GM21786 (cell line): ENCODE results near the gene TRIM15.

ENCODE experiments used
- ATAC-seq: cut with Tn5 transposase; IDR thresholded peaks from one replicate; pipeline ENCODE4 v1.9.1; 2021; ENCODE audit not compliant: unreplicated experiment

The TRIM15 gene

GRCh38 chr6:30145818-30146217, 17.5 kb upstream of the TRIM15 start:
- no peak for ATAC-seq

GRCh38 chr6:30147096-30147495, 16.2 kb upstream of the TRIM15 start:
- ATAC-seq, result no peak

- ATAC-seq, result no peak
Observed at GRCh38 chr6:30149234-30149633, 14.1 kb upstream of the TRIM15 start.

GRCh38 chr6:30149858-30150550, 13.3 kb upstream of the TRIM15 start:
- ATAC-seq, result no peak

- ATAC-seq, result no peak
Observed at GRCh38 chr6:30150671-30151395, 12.5 kb upstream of the TRIM15 start.

GRCh38 chr6:30151580-30151979, 11.8 kb upstream of the TRIM15 start:
- no peak for ATAC-seq

- no peak for ATAC-seq
Observed at GRCh38 chr6:30152016-30152673, 11.2 kb upstream of the TRIM15 start.

GRCh38 chr6:30152910-30153610, 10.3 kb upstream of the TRIM15 start:
- no peak for ATAC-seq

- ATAC-seq, result no peak
Observed at GRCh38 chr6:30154061-30154460, 9.3 kb upstream of the TRIM15 start.

- ATAC-seq, result no peak
Observed at GRCh38 chr6:30154709-30155519, 8.4 kb upstream of the TRIM15 start.

GRCh38 chr6:30155520-30156261, 7.7 kb upstream of the TRIM15 start:
- no peak for ATAC-seq

GRCh38 chr6:30156262-30156599, 7.1 kb upstream of the TRIM15 start:
- ATAC-seq, result no peak

- no peak for ATAC-seq
Observed at GRCh38 chr6:30156774-30157173, 6.6 kb upstream of the TRIM15 start.

GRCh38 chr6:30157581-30157980, 5.8 kb upstream of the TRIM15 start:
- no peak for ATAC-seq

- ATAC-seq, result no peak
Observed at GRCh38 chr6:30157999-30158398, 5.3 kb upstream of the TRIM15 start.

- ATAC-seq, result no peak
Observed at GRCh38 chr6:30158475-30159040, 4.8 kb upstream of the TRIM15 start.

- ATAC-seq, result no peak
Observed at GRCh38 chr6:30160008-30160784, 3.1 kb upstream of the TRIM15 start.

GRCh38 chr6:30160785-30161531, 2.4 kb upstream of the TRIM15 start, which contains the start of gene TRIM10:
TRIM10 (minus strand) TSS chr6:30161211; CDS start chr6:30160858, 353 bp downstream.
- no peak for ATAC-seq
